Uterus (tissue), 4 donors: ENCODE results near the gene CLCF1. TPM values are rescaled to one million over a fixed set of nuclear protein-coding genes. Genes with fewer than 3 reads are reported as not detected.

Source experiments
- DNase-seq, 2 donors: peaks; one replicate each; pipeline ENCODE4 v3.0.0-alpha.2; 2019 to 2020
- H3K27ac ChIP-seq, 2 donors: fragments of 200-600 bp; sonication (generic); 1 replicate in 1 of 2; 2 replicates in 1 of 2; pipeline ENCODE4 v1.5.1; 2016 to 2018
- H3K27me3 ChIP-seq, 2 donors: fragments of 200-600 bp; sonication (generic); one replicate each; pipeline ENCODE4 v1.5.1; 2018 to 2019; ENCODE audit warnings: control low read depth in 1 of 2
- H3K36me3 ChIP-seq, 2 donors: fragments of 200-600 bp; sonication (generic); one replicate each; pipeline ENCODE4 v1.5.1; 2019; ENCODE audit warnings: control low read depth in 1 of 2
- H3K4me1 ChIP-seq, 2 donors: fragments of 200-600 bp; sonication (generic); one replicate each; pipeline ENCODE4 v1.5.1; 2018 to 2019; ENCODE audit warnings: control low read depth in 1 of 2
- H3K4me3 ChIP-seq, 2 donors: fragments of 200-600 bp; sonication (generic); 1 replicate in 1 of 2; 2 replicates in 1 of 2; pipeline ENCODE4 v1.5.1; 2018 to 2019; ENCODE audit warnings: mild to moderate bottlenecking in 1 of 2
- H3K9me3 ChIP-seq, 2 donors: fragments of 200-600 bp; sonication (generic); one replicate each; pipeline ENCODE4 v1.5.1; 2019; ENCODE audit warnings: control low read depth in 1 of 2
- CTCF ChIP-seq, 4 experiments: fragments of 200-600 bp in 2 of 4; fragments of 450-650 bp in 2 of 4; sonication (generic) in 2 of 4; IDR thresholded peaks; one replicate each; pipeline ENCODE4 v1.5.1; 2016 to 2019; ENCODE audit warnings: antibody characterized with exemption in 4 of 4, mild to moderate bottlenecking in 2 of 4, moderate library complexity in 1 of 4
- POLR2A ChIP-seq, 2 donors: fragments of 450-650 bp; IDR thresholded peaks; one replicate each; pipeline ENCODE4 v1.6.1; 2016; ENCODE audit warnings: antibody characterized with exemption in 2 of 2, mild to moderate bottlenecking in 1 of 2, moderate library complexity in 1 of 2
- intact Hi-C: fragments of 100-400 bp; cut with DNase I; formaldehyde crosslinking; loops from one replicate; pipeline ENCODE4 v1.15.1; 2023; ENCODE audit warnings: low total_unique reads
- total RNA-seq, 4 donors: library from RNA; depleted of rRNA in 3 of 4; stranded (reverse); fragments of >200 nt in 3 of 4; gene quantifications; one replicate each; pipeline versions ENCODE4 v1.1.0 to v1.2.4, GENCODE V29; 2014 to 2023
- donor health status: DM: yes; HTN: yes; CAD: no.

Gene CLCF1
- total RNA-seq, 4 donors from 2014 or later, result 0.77 to 19.3 (median 7.4) TPM

GRCh38 chr11:67344264-67344663 is 29.1 kb downstream of the CLCF1 start:
- DNase-seq, result no peak
- TF ChIP-seq CTCF (IDR thresholded peaks at IDR 0.05) (no peak), POLR2A (IDR thresholded peaks at IDR 0.05) (no peak)
- Histone ChIP-seq H3K36me3 (no peaks in the 10 kb centered on the region), H3K9me3 (no peaks in the 10 kb centered on the region), H3K27ac (no peak overlapping the region), H3K4me1 (no peaks in the 10 kb centered on the region), H3K4me3 (no peak overlapping the region), H3K27me3 (no peaks in the 10 kb centered on the region)
- intact Hi-C loops, result no loop called here

- TF ChIP-seq CTCF (IDR thresholded peaks at IDR 0.05), result no peak
- TF ChIP-seq POLR2A (IDR thresholded peaks at IDR 0.05), result no peak
- H3K4me1 ChIP-seq, result no peaks in the 10 kb centered on the region
- H3K27me3 ChIP-seq, result no peaks in the 10 kb centered on the region
- H3K9me3 ChIP-seq, result no peaks in the 10 kb centered on the region
- H3K4me3 ChIP-seq, result no peak overlapping the region
- no peaks in the 10 kb centered on the region for H3K36me3 ChIP-seq
- intact Hi-C loops, result no loop called here
- DNase-seq, result no peak
- H3K27ac ChIP-seq, result no peak overlapping the region
Observed at GRCh38 chr11:67337257-67337656, 36.1 kb downstream of the CLCF1 start.

GRCh38 chr11:67332081-67332691 is 41.2 kb downstream of the CLCF1 start:
- no peak overlapping the region for H3K4me3 ChIP-seq
- H3K27me3 ChIP-seq, result no peaks in the 10 kb centered on the region
- TF ChIP-seq CTCF (IDR thresholded peaks at IDR 0.05) (no peak), POLR2A (IDR thresholded peaks at IDR 0.05) (no peak)
- intact Hi-C loops, result no loop called here
- H3K4me1 ChIP-seq, result no peaks in the 10 kb centered on the region
- no peaks in the 10 kb centered on the region for H3K36me3 ChIP-seq
- no peak for DNase-seq
- no peak overlapping the region for H3K27ac ChIP-seq
- no peaks in the 10 kb centered on the region for H3K9me3 ChIP-seq

GRCh38 chr11:67323526-67323925 is 49.9 kb downstream of the CLCF1 start:
- no peak overlapping the region for H3K4me3 ChIP-seq
- H3K27me3 ChIP-seq, result no peaks in the 10 kb centered on the region
- intact Hi-C loops, result no loop called here
- no peaks in the 10 kb centered on the region for H3K9me3 ChIP-seq
- no peaks in the 10 kb centered on the region for H3K36me3 ChIP-seq
- peaks cover 0 to 6% of the 10 kb centered on the region in 2 donors for H3K4me1 ChIP-seq
- TF ChIP-seq POLR2A (IDR thresholded peaks at IDR 0.05) (no peak), CTCF (IDR thresholded peaks at IDR 0.05) (no peak)
- DNase-seq, result no peak
- no peak overlapping the region for H3K27ac ChIP-seq

- H3K27me3 ChIP-seq, result no peaks in the 10 kb centered on the region
- DNase-seq, result no peak
- H3K9me3 ChIP-seq, result no peaks in the 10 kb centered on the region
- H3K27ac ChIP-seq, result no peak overlapping the region
- no peaks in the 10 kb centered on the region for H3K36me3 ChIP-seq
- intact Hi-C loops, result no loop called here
- H3K4me1 ChIP-seq, result peaks cover 0 to 6% of the 10 kb centered on the region in 2 donors
- H3K4me3 ChIP-seq, result no peak overlapping the region
- TF ChIP-seq CTCF (IDR thresholded peaks at IDR 0.05), result no peak
- no peak for TF ChIP-seq POLR2A (IDR thresholded peaks at IDR 0.05)
Observed at GRCh38 chr11:67322049-67322448, 51.3 kb downstream of the CLCF1 start.
